Measurements from ENCODE around the gene IFT57. TPM values are rescaled to one million over a fixed set of nuclear protein-coding genes. Genes with fewer than 3 reads are reported as not detected.

IFT57 gene
- total and polyA plus RNA-seq, 2 experiments from 2014 or later, result 28.6 to 49.0 TPM

GRCh38 chr3:108218811-108219210 is 3.4 kb downstream of the IFT57 start:
- Histone ChIP-seq H2AFZ (no peak overlapping the region), H3F3A (replicated peaks; ENCODE audit: low read depth) (no peaks in the 10 kb centered on the region), H3K36me3 (ENCODE audit: insufficient read depth) (no peaks in the 10 kb centered on the region), H4K20me1 (replicated peaks; ENCODE audit: insufficient read depth) (no peaks in the 10 kb centered on the region), H3K9me2 (ENCODE audit: insufficient read depth) (no peaks in the 10 kb centered on the region), H3K4me2 (no peak overlapping the region), H3K27me3 (ENCODE audit: insufficient read depth) (no peaks in the 10 kb centered on the region), H3K27ac (ENCODE audit: low read depth) (no peak overlapping the region), H3K4me1 (ENCODE audit: insufficient read depth) (peaks cover 6% of the 10 kb centered on the region), H3K4me3 (no peak overlapping the region), H3K79me2 (replicated peaks; ENCODE audit: insufficient read depth) (no peaks in the 10 kb centered on the region)
- TF ChIP-seq, protein P1, sequence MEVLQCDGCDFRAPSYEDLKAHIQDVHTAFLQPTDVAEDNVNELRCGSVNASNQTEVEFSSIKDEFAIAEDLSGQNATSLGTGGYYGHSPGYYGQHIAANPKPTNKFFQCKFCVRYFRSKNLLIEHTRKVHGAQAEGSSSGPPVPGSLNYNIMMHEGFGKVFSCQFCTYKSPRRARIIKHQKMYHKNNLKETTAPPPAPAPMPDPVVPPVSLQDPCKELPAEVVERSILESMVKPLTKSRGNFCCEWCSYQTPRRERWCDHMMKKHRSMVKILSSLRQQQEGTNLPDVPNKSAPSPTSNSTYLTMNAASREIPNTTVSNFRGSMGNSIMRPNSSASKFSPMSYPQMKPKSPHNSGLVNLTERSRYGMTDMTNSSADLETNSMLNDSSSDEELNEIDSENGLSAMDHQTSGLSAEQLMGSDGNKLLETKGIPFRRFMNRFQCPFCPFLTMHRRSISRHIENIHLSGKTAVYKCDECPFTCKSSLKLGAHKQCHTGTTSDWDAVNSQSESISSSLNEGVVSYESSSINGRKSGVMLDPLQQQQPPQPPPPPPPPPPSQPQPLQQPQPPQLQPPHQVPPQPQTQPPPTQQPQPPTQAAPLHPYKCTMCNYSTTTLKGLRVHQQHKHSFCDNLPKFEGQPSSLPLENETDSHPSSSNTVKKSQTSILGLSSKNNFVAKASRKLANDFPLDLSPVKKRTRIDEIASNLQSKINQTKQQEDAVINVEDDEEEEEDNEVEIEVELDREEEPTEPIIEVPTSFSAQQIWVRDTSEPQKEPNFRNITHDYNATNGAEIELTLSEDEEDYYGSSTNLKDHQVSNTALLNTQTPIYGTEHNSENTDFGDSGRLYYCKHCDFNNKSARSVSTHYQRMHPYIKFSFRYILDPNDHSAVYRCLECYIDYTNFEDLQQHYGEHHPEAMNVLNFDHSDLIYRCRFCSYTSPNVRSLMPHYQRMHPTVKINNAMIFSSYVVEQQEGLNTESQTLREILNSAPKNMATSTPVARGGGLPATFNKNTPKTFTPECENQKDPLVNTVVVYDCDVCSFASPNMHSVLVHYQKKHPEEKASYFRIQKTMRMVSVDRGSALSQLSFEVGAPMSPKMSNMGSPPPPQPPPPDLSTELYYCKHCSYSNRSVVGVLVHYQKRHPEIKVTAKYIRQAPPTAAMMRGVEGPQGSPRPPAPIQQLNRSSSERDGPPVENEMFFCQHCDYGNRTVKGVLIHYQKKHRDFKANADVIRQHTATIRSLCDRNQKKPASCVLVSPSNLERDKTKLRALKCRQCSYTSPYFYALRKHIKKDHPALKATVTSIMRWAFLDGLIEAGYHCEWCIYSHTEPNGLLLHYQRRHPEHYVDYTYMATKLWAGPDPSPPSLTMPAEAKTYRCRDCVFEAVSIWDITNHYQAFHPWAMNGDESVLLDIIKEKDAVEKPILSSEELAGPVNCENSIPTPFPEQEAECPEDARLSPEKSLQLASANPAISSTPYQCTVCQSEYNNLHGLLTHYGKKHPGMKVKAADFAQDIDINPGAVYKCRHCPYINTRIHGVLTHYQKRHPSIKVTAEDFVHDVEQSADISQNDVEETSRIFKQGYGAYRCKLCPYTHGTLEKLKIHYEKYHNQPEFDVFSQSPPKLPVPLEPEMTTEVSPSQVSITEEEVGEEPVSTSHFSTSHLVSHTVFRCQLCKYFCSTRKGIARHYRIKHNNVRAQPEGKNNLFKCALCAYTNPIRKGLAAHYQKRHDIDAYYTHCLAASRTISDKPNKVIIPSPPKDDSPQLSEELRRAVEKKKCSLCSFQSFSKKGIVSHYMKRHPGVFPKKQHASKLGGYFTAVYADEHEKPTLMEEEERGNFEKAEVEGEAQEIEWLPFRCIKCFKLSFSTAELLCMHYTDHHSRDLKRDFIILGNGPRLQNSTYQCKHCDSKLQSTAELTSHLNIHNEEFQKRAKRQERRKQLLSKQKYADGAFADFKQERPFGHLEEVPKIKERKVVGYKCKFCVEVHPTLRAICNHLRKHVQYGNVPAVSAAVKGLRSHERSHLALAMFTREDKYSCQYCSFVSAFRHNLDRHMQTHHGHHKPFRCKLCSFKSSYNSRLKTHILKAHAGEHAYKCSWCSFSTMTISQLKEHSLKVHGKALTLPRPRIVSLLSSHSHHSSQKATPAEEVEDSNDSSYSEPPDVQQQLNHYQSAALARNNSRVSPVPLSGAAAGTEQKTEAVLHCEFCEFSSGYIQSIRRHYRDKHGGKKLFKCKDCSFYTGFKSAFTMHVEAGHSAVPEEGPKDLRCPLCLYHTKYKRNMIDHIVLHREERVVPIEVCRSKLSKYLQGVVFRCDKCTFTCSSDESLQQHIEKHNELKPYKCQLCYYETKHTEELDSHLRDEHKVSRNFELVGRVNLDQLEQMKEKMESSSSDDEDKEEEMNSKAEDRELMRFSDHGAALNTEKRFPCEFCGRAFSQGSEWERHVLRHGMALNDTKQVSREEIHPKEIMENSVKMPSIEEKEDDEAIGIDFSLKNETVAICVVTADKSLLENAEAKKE (CRISPR knock-in tag; IDR thresholded peaks at IDR 0.05), result no peak
- TF ChIP-seq ZNF114 (CRISPR knock-in tag; IDR thresholded peaks at IDR 0.05), result no peak
- H3K27me3 Mint-ChIP-seq (ENCODE audit: insufficient read depth, low read depth, poor library complexity), result peaks cover 5% of the 10 kb centered on the region
- peaks cover 13% of the 10 kb centered on the region; the same call in 2 of the 3 replicates for H3K4me1 Mint-ChIP-seq
- H3K4me3 Mint-ChIP-seq, result no peak overlapping the region
- no peak overlapping the region for H3K27ac Mint-ChIP-seq
- ATAC-seq (no peak), DNase-seq (ENCODE audit: low spot score) (no peak)
- no peaks in the 10 kb centered on the region for H3K36me3 Mint-ChIP-seq (ENCODE audit: low read depth)
- H3K9me3 Mint-ChIP-seq, result no peaks in the 10 kb centered on the region

DNA sequence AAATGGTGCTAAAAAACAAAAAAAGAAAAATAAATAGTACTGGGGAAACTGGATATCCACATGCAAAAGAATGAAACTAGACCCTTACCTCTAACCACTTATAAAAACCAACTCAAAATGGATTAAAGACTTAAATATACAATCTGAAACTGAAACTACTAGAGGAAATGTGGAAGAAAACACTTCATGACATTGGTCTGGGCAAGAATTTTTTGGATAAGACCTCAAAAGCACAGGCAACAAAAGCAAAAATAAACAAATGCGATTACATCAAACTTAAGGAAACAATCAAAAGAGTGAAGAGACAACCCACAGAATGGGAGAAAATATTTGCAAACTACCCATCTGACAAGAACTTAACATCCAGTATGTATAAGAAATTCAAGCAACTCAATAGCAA is 6.4 kb downstream of the IFT57 start:
- Histone ChIP-seq H3K27ac (ENCODE audit: low read depth) (no peak overlapping the region), H3F3A (replicated peaks; ENCODE audit: low read depth) (no peaks in the 10 kb centered on the region), H3K27me3 (ENCODE audit: insufficient read depth) (no peaks in the 10 kb centered on the region), H2AFZ (no peak overlapping the region), H3K4me3 (no peak overlapping the region), H3K4me1 (ENCODE audit: insufficient read depth) (no peaks in the 10 kb centered on the region; the same call in 1 of the 2 replicates), H3K4me2 (no peak overlapping the region), H3K9me2 (ENCODE audit: insufficient read depth) (no peaks in the 10 kb centered on the region), H4K20me1 (replicated peaks; ENCODE audit: insufficient read depth) (no peaks in the 10 kb centered on the region), H3K36me3 (ENCODE audit: insufficient read depth) (no peaks in the 10 kb centered on the region), H3K79me2 (replicated peaks; ENCODE audit: insufficient read depth) (no peaks in the 10 kb centered on the region)
- H3K27ac Mint-ChIP-seq, result 0 out of 2 replicates have a peak overlapping the region, but pooled peaks have one; percentile 10
- ATAC-seq, result no peak
- H3K4me3 Mint-ChIP-seq, result no peak overlapping the region
- no peaks in the 10 kb centered on the region for H3K36me3 Mint-ChIP-seq (ENCODE audit: low read depth)
- no peaks in the 10 kb centered on the region for H3K27me3 Mint-ChIP-seq (ENCODE audit: insufficient read depth, low read depth, poor library complexity)
- no peak for DNase-seq (ENCODE audit: low spot score)
- peaks cover under 1% of the 10 kb centered on the region; the same call in 2 of the 3 replicates for H3K4me1 Mint-ChIP-seq
- no peaks in the 10 kb centered on the region for H3K9me3 Mint-ChIP-seq
- no peak for TF ChIP-seq ZNF331 (CRISPR knock-in tag; IDR thresholded peaks at IDR 0.05; ENCODE audit: low read depth)
- TF ChIP-seq CREB1 (CRISPR knock-in tag; IDR thresholded peaks at IDR 0.05; ENCODE audit: low read depth), result no peak
- no peak for TF ChIP-seq EZH2phosphoT487 (IDR thresholded peaks at IDR 0.05; ENCODE audit: unreplicated experiment)
- TF ChIP-seq POLR2AphosphoS5 (IDR thresholded peaks at IDR 0.05; ENCODE audit: low read depth), result no peak
- no peak for TF ChIP-seq EZH2 (IDR thresholded peaks at IDR 0.05; ENCODE audit: low read depth, unreplicated experiment)
- TF ChIP-seq ZNF114 (CRISPR knock-in tag; IDR thresholded peaks at IDR 0.05), result no peak
- TF ChIP-seq CTCF (conservative IDR thresholded peaks at IDR 0.05; ENCODE audit: low read depth in 2 of 2), result no peak
- no peak for TF ChIP-seq NANOG (IDR thresholded peaks at IDR 0.05; ENCODE audit: borderline replicate concordance)
- TF ChIP-seq ETS1 (IDR thresholded peaks at IDR 0.05), result no peak

Data from GM23338 (cell line).